HEK293 (cell line): Measurements from ENCODE around the gene SEC11A.
A peak's percentile ranks its signal among the peaks of the same experiment; 100 is the strongest.

ENCODE experiments used
- CTCF ChIA-PET: fragments of 350-600 bp; formaldehyde crosslinking; extraction: SDS; loops from one replicate; lab custom pipeline; 2021; ENCODE audit warnings: antibody characterized with exemption; lab: Yijun Ruan, JAX
- POLR2A ChIA-PET: fragments of 300-600 bp; formaldehyde crosslinking; extraction: SDS; loops from one replicate; lab custom pipeline; 2020; ENCODE audit warnings: antibody characterized with exemption, inconsistent platforms; lab: Yijun Ruan, JAX
- H3K27ac ChIP-seq: fragments of 200-500 bp; sonication (Bioruptor generic); 2 replicates; pipeline ENCODE4 v1.5.1; 2014; ENCODE audit warnings: low read depth, low read length, control low read depth, inconsistent platforms; ENCODE audit errors: extremely low read depth
- H3K36me3 ChIP-seq, 2 experiments: fragments of 200-500 bp in 1 of 2; sonication (Bioruptor generic) in 1 of 2; 1 replicate in 1 of 2; 2 replicates in 1 of 2; pipeline ENCODE4 v1.5.1; 2014 to 2017; ENCODE audit warnings: inconsistent platforms in 2 of 2, low read length in 2 of 2; ENCODE audit not compliant: control insufficient read depth in 2 of 2, insufficient read depth in 1 of 2
- H3K4me1 ChIP-seq: fragments of 200-500 bp; sonication (Bioruptor generic); 2 replicates; pipeline ENCODE4 v1.5.1; 2014; ENCODE audit warnings: mild to moderate bottlenecking, low read length, inconsistent platforms; ENCODE audit not compliant: control insufficient read depth, insufficient read depth
- H3K4me3 ChIP-seq: 2 replicates; pipeline ENCODE4 v1.5.1; 2011; ENCODE audit warnings: low read depth, mild to moderate bottlenecking, control low read depth, low read length, moderate library complexity
- H3K9me3 ChIP-seq: fragments of 200-500 bp; sonication (Bioruptor generic); 2 replicates; pipeline ENCODE4 v1.5.1; 2014; ENCODE audit warnings: low read depth, low read length, inconsistent platforms; ENCODE audit not compliant: control insufficient read depth, insufficient read depth
- AEBP2 ChIP-seq: fragments of 450-650 bp; formaldehyde crosslinking; IDR thresholded peaks from 2 replicates; pipeline ENCODE4 v1.5.1; 2016; ENCODE audit warnings: missing biosample characterization, missing genetic modification characterization, borderline replicate concordance
- BCL6B ChIP-seq: fragments of 450-650 bp; formaldehyde crosslinking; IDR thresholded peaks from 2 replicates; pipeline ENCODE4 v1.5.1; 2017; ENCODE audit warnings: missing biosample characterization, missing genetic modification characterization
- GFI1B ChIP-seq: fragments of 450-650 bp; formaldehyde crosslinking; IDR thresholded peaks from 2 replicates; pipeline ENCODE4 v1.5.1; 2016; ENCODE audit warnings: missing biosample characterization, missing genetic modification characterization
- GLI4 ChIP-seq: fragments of 450-650 bp; formaldehyde crosslinking; IDR thresholded peaks from 2 replicates; pipeline ENCODE4 v1.5.1; 2016; ENCODE audit warnings: missing biosample characterization, missing genetic modification characterization
- KLF1 ChIP-seq: fragments of 450-650 bp; formaldehyde crosslinking; IDR thresholded peaks from 2 replicates; pipeline ENCODE4 v1.5.1; 2016; ENCODE audit warnings: missing biosample characterization, missing genetic modification characterization
- KLF8 ChIP-seq: fragments of 450-650 bp; formaldehyde crosslinking; IDR thresholded peaks from 2 replicates; pipeline ENCODE4 v1.5.1; 2016; ENCODE audit warnings: missing biosample characterization, missing genetic modification characterization
- MZF1 ChIP-seq: fragments of 450-650 bp; formaldehyde crosslinking; IDR thresholded peaks from 2 replicates; pipeline ENCODE4 v1.5.1; 2017; ENCODE audit warnings: missing biosample characterization, missing genetic modification characterization, borderline replicate concordance
- REST ChIP-seq: fragments of 450-650 bp; formaldehyde crosslinking; IDR thresholded peaks from 2 replicates; pipeline ENCODE4 v1.5.1; 2016; ENCODE audit warnings: missing biosample characterization, missing genetic modification characterization
- YY2 ChIP-seq: fragments of 450-650 bp; formaldehyde crosslinking; IDR thresholded peaks from 2 replicates; pipeline ENCODE4 v1.5.1; 2016; ENCODE audit warnings: missing biosample characterization, missing genetic modification characterization
- ZBTB21 ChIP-seq: fragments of 450-650 bp; formaldehyde crosslinking; IDR thresholded peaks from 2 replicates; pipeline ENCODE4 v1.5.1; 2017; ENCODE audit warnings: missing biosample characterization, missing genetic modification characterization
- ZFP37 ChIP-seq: fragments of 450-650 bp; formaldehyde crosslinking; IDR thresholded peaks from 2 replicates; pipeline ENCODE4 v1.5.1; 2016; ENCODE audit warnings: missing biosample characterization, missing genetic modification characterization
- ZNF138 ChIP-seq: fragments of 450-650 bp; formaldehyde crosslinking; IDR thresholded peaks from 2 replicates; pipeline ENCODE4 v1.5.1; 2016; ENCODE audit warnings: missing biosample characterization, missing genetic modification characterization, borderline replicate concordance
- ZNF140 ChIP-seq: fragments of 450-650 bp; formaldehyde crosslinking; IDR thresholded peaks from 2 replicates; pipeline ENCODE4 v1.5.1; 2016; ENCODE audit warnings: missing biosample characterization, missing genetic modification characterization
- ZNF174 ChIP-seq: fragments of 450-650 bp; formaldehyde crosslinking; IDR thresholded peaks from 2 replicates; pipeline ENCODE4 v1.5.0; 2017; ENCODE audit warnings: missing biosample characterization, mild to moderate bottlenecking, missing genetic modification characterization
- ZNF19 ChIP-seq: fragments of 450-650 bp; formaldehyde crosslinking; IDR thresholded peaks from 2 replicates; pipeline ENCODE4; 2016; ENCODE audit warnings: missing biosample characterization, missing genetic modification characterization, low read depth
- ZNF248 ChIP-seq: fragments of 450-650 bp; formaldehyde crosslinking; IDR thresholded peaks from 2 replicates; pipeline ENCODE4 v1.5.1; 2017; ENCODE audit warnings: missing biosample characterization, missing genetic modification characterization
- ZNF274 ChIP-seq, 2 experiments: fragments of 200-500 bp in 1 of 2; fragments of 450-650 bp in 1 of 2; sonication (Bioruptor generic) in 1 of 2; formaldehyde crosslinking in 1 of 2; IDR thresholded peaks; 2 replicates each; pipeline versions ENCODE4 v1.5.1 to v1.6.1; 2014 to 2016; ENCODE audit warnings: borderline replicate concordance in 1 of 2, inconsistent platforms in 1 of 2, low read length in 1 of 2, missing biosample characterization in 1 of 2, missing genetic modification characterization in 1 of 2
- ZNF311 ChIP-seq: fragments of 450-650 bp; formaldehyde crosslinking; IDR thresholded peaks from 2 replicates; pipeline ENCODE4 v1.5.1; 2017; ENCODE audit warnings: missing biosample characterization, missing genetic modification characterization, borderline replicate concordance
- ZNF341 ChIP-seq: fragments of 450-650 bp; formaldehyde crosslinking; IDR thresholded peaks from 2 replicates; pipeline ENCODE4; 2016; ENCODE audit warnings: low read depth, missing biosample characterization, missing genetic modification characterization
- ZNF391 ChIP-seq: fragments of 450-650 bp; formaldehyde crosslinking; IDR thresholded peaks from 2 replicates; pipeline ENCODE4 v1.5.1; 2016; ENCODE audit warnings: low read depth, missing biosample characterization, missing genetic modification characterization, borderline replicate concordance
- ZNF426 ChIP-seq: fragments of 450-650 bp; formaldehyde crosslinking; IDR thresholded peaks from 2 replicates; pipeline ENCODE4 v1.5.1; 2017; ENCODE audit warnings: missing biosample characterization, missing genetic modification characterization, mild to moderate bottlenecking, inconsistent platforms, moderate library complexity
- ZNF433 ChIP-seq: fragments of 450-650 bp; formaldehyde crosslinking; IDR thresholded peaks from 2 replicates; pipeline ENCODE4 v1.5.1; 2016; ENCODE audit warnings: missing biosample characterization, missing genetic modification characterization, low read depth
- ZNF501 ChIP-seq: fragments of 450-650 bp; formaldehyde crosslinking; IDR thresholded peaks from 2 replicates; pipeline ENCODE4 v1.5.1; 2016; ENCODE audit warnings: missing biosample characterization, missing genetic modification characterization
- ZNF510 ChIP-seq: fragments of 450-650 bp; formaldehyde crosslinking; IDR thresholded peaks from 2 replicates; pipeline ENCODE4 v1.5.1; 2018; ENCODE audit warnings: mild to moderate bottlenecking, missing genetic modification characterization, missing biosample characterization; ENCODE audit not compliant: insufficient replicate concordance
- ZNF529 ChIP-seq: fragments of 450-650 bp; formaldehyde crosslinking; IDR thresholded peaks from 2 replicates; pipeline ENCODE4 v1.5.1; 2017; ENCODE audit warnings: missing genetic modification characterization, missing biosample characterization; ENCODE audit not compliant: insufficient replicate concordance
- ZNF544 ChIP-seq: fragments of 450-650 bp; formaldehyde crosslinking; IDR thresholded peaks from 2 replicates; pipeline ENCODE4 v1.5.0; 2017; ENCODE audit warnings: missing biosample characterization, missing genetic modification characterization
- ZNF549 ChIP-seq: fragments of 450-650 bp; IDR thresholded peaks from 2 replicates; pipeline ENCODE4 v1.5.1; 2018; ENCODE audit warnings: missing biosample characterization, missing genetic modification characterization, mild to moderate bottlenecking, inconsistent platforms, moderate library complexity
- ZNF621 ChIP-seq: fragments of 450-650 bp; formaldehyde crosslinking; IDR thresholded peaks from 2 replicates; pipeline ENCODE4 v1.5.1; 2017; ENCODE audit warnings: missing biosample characterization, missing genetic modification characterization
- ZNF664 ChIP-seq: fragments of 450-650 bp; formaldehyde crosslinking; IDR thresholded peaks from 2 replicates; pipeline ENCODE4 v1.5.1; 2016; ENCODE audit warnings: missing biosample characterization, missing genetic modification characterization
- ZNF777 ChIP-seq: fragments of 450-650 bp; formaldehyde crosslinking; IDR thresholded peaks from 2 replicates; pipeline ENCODE4 v1.5.1; 2017; ENCODE audit warnings: missing biosample characterization, missing genetic modification characterization, borderline replicate concordance
- ZNF791 ChIP-seq: fragments of 450-650 bp; formaldehyde crosslinking; IDR thresholded peaks from 2 replicates; pipeline ENCODE4 v1.5.1; 2016; ENCODE audit warnings: missing biosample characterization, missing genetic modification characterization
- ZXDB ChIP-seq: fragments of 450-650 bp; formaldehyde crosslinking; IDR thresholded peaks from 2 replicates; pipeline ENCODE4 v1.5.1; 2016; ENCODE audit warnings: missing biosample characterization, missing genetic modification characterization
- TF ChIP-seq, protein P1 (sequence below): fragments of 450-650 bp; formaldehyde crosslinking; IDR thresholded peaks from 2 replicates; pipeline ENCODE4 v1.5.1; 2016; ENCODE audit warnings: missing biosample characterization, missing genetic modification characterization

Gene SEC11A

GRCh38 chr15:84629033-84629432, 86.9 kb downstream of the SEC11A start:
- Histone ChIP-seq H3K27ac (no peak overlapping the region), H3K9me3 (no peaks in the 10 kb centered on the region), H3K36me3 (no peaks in the 10 kb centered on the region), H3K4me3 (no peak overlapping the region), H3K4me1 (peaks cover 4% of the 10 kb centered on the region)
- ChIA-PET POLR2A (no interaction called here), CTCF (interaction anchor here (0.6 to 1.5 kb wide), 5 partner anchors 9 to 83 kb away, joined by 3 to 4 read pairs (median 3); no protein-coding TSS in a partner anchor)
- TF ChIP-seq KLF1 (tag by site-specific recombination) (no peak), ZNF19 (tag by site-specific recombination) (0 out of 2 replicates have a peak, but pooled peaks have one; percentile 51), ZNF138 (no peak), ZNF664 (tag by site-specific recombination) (peak; percentile 83; the same call in 1 of the 2 replicates), GFI1B (tag by site-specific recombination) (0 out of 2 replicates have a peak, but pooled peaks have one; percentile 52), ZNF274 (IDR thresholded peaks at IDR 0.05; ENCODE audit: low read length) (no peak), ZNF274 (tag by site-specific recombination; IDR thresholded peaks at IDR 0.05; ENCODE audit: borderline replicate concordance) (no peak), YY2 (tag by site-specific recombination) (no peak), ZNF544 (tag by site-specific recombination) (no peak), MZF1 (tag by site-specific recombination) (peak; percentile 32; the same call in 1 of the 2 replicates), ZNF549 (tag by site-specific recombination) (no peak), BCL6B (tag by site-specific recombination) (no peak), KLF8 (tag by site-specific recombination) (no peak), ZNF426 (tag by site-specific recombination) (peak; percentile 82), ZNF248 (no peak), ZNF140 (peak; percentile 87), GLI4 (no peak), ZNF529 (tag by site-specific recombination) (peak; percentile 72), ZNF391 (tag by site-specific recombination) (no peak), ZXDB (tag by site-specific recombination) (peak; percentile 68; the same call in 1 of the 2 replicates), ZNF621 (tag by site-specific recombination) (no peak), ZNF501 (tag by site-specific recombination) (no peak), ZNF341 (tag by site-specific recombination) (peak; percentile 41; the same call in 1 of the 2 replicates), ZNF311 (tag by site-specific recombination) (no peak), ZNF791 (tag by site-specific recombination) (peak; percentile 72; the same call in 1 of the 2 replicates), REST (tag by site-specific recombination) (peak; percentile 78), ZNF510 (tag by site-specific recombination) (peak; percentile 70), ZBTB21 (0 out of 2 replicates have a peak, but pooled peaks have one; percentile 59), ZFP37 (tag by site-specific recombination) (0 out of 2 replicates have a peak, but pooled peaks have one; percentile 57), ZNF433 (tag by site-specific recombination) (peak; percentile 75; the same call in 1 of the 2 replicates), ZNF174 (tag by site-specific recombination) (no peak), ZNF777 (tag by site-specific recombination) (no peak), AEBP2 (peak; percentile 80; the same call in 1 of the 2 replicates)
- TF ChIP-seq, protein P1, sequence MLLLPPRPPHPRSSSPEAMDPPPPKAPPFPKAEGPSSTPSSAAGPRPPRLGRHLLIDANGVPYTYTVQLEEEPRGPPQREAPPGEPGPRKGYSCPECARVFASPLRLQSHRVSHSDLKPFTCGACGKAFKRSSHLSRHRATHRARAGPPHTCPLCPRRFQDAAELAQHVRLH: no peak
